Esophagus squamous epithelium (tissue), 4 donors: ENCODE measurements around the gene SFMBT2.

Experiments used
- POLR2A ChIP-seq, 4 donors: fragments of 450-650 bp; IDR thresholded peaks; one replicate each; pipeline ENCODE4 v1.6.1; 2017; ENCODE audit warnings: antibody characterized with exemption in 4 of 4, mild to moderate bottlenecking in 4 of 4, moderate library complexity in 3 of 4
- TF ChIP-seq, protein P1 (sequence below), 6 experiments: fragments of 450-650 bp in 4 of 6; fragments of 200-600 bp in 2 of 6; sonication (generic) in 2 of 6; IDR thresholded peaks; one replicate each; pipeline ENCODE4 v1.5.1; 2016 to 2019; ENCODE audit warnings: antibody characterized with exemption in 6 of 6, mild to moderate bottlenecking in 4 of 6, moderate library complexity in 4 of 6

DNA sequence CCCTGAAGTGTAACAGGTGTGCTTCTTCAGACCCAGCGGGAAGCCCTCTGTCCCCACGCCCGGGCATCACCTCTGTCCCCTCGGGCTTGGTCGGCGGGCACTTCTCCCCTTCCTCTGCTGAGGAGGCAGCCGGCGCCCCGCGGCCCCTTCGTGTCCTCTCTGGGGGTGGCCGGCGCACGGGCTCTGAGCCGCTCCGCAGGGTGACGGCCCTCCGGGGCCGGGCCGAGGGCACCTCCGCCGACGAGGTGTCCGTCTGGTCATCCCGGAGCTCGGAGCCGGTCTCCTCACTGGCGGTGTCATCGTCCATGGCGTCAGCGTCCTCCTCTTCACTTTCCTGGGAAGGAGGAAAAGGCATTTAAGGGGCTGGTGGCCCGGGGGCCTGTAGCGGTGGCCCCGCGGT lies 239.0 kb downstream of the SFMBT2 start:
- TF ChIP-seq POLR2A (IDR thresholded peaks at IDR 0.05) = no peak
- TF ChIP-seq, protein P1, sequence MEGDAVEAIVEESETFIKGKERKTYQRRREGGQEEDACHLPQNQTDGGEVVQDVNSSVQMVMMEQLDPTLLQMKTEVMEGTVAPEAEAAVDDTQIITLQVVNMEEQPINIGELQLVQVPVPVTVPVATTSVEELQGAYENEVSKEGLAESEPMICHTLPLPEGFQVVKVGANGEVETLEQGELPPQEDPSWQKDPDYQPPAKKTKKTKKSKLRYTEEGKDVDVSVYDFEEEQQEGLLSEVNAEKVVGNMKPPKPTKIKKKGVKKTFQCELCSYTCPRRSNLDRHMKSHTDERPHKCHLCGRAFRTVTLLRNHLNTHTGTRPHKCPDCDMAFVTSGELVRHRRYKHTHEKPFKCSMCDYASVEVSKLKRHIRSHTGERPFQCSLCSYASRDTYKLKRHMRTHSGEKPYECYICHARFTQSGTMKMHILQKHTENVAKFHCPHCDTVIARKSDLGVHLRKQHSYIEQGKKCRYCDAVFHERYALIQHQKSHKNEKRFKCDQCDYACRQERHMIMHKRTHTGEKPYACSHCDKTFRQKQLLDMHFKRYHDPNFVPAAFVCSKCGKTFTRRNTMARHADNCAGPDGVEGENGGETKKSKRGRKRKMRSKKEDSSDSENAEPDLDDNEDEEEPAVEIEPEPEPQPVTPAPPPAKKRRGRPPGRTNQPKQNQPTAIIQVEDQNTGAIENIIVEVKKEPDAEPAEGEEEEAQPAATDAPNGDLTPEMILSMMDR (IDR thresholded peaks at IDR 0.05) = no peak
